ENCODE data around the gene ZNF785.

DNA sequence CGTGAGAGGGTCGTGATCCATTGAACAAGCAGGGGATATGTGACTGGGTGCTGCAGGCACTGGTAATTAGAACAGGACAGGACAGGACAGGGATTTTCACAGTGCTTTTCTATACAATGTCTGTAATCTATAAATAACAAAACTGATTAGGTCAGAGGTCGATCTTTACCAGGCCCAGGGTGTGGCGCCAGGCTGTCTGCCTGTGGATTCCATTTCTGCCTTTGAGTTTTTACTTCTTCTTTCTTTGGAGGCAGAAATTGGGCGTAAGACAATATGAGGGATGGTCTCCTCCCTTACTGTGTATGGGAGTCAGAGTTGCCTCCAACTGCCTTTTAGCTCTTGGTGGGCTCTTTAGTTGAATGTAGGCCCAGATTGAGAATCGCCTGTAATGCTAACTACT, 25.8 kb downstream of the ZNF785 start:
- TF ChIP-seq POLR2A (IDR thresholded peaks at IDR 0.05) = no peak
- no peak for TF ChIP-seq CTCF (IDR thresholded peaks at IDR 0.05)
- TF ChIP-seq EP300 (IDR thresholded peaks at IDR 0.05) = no peak
